Gastrocnemius medialis (tissue), 4 donors: ENCODE data around the gene SAP25. TPM values are rescaled to one million over a fixed set of nuclear protein-coding genes. Genes with fewer than 3 reads are reported as not detected.
"Not testable (repeated sequence)": the region's sequence is repeated elsewhere in the genome, so short reads cannot be mapped to it uniquely, and the experiment has no call there.

Experiments
- ATAC-seq, 2 donors: fragments of 150-250 bp; one replicate each; pipeline ENCODE4 v1.9.1; 2016
- DNase-seq, 2 donors: peaks; one replicate each; pipeline ENCODE4 v3.0.0-alpha.2; 2019
- H3K27ac ChIP-seq, 4 donors: fragments of 200-600 bp; sonication (generic); 1 replicate in 1 of 4; 2 replicates in 3 of 4; pipeline ENCODE4 v1.5.1; 2016 to 2018; ENCODE audit warnings: mild to moderate bottlenecking in 2 of 4, moderate library complexity in 1 of 4
- H3K27me3 ChIP-seq, 3 donors: fragments of 200-600 bp; sonication (generic) in 2 of 3; 1 replicate in 1 of 3; 2 replicates in 2 of 3; pipeline versions ENCODE4 v1.5.1 to v1.6.0; 2016 to 2019; ENCODE audit warnings: mild to moderate bottlenecking in 1 of 3, moderate library complexity in 1 of 3
- H3K36me3 ChIP-seq, 2 donors: fragments of 200-600 bp; sonication (generic) in 1 of 2; one replicate each; pipeline ENCODE4 v1.5.1; 2017 to 2018
- H3K4me1 ChIP-seq, 2 donors: fragments of 200-600 bp; sonication (generic) in 1 of 2; one replicate each; pipeline ENCODE4 v1.5.1; 2016 to 2017; ENCODE audit warnings: mild to moderate bottlenecking in 2 of 2
- H3K4me3 ChIP-seq, 4 donors: fragments of 200-600 bp; sonication (generic) in 3 of 4; 1 replicate in 1 of 4; 2 replicates in 3 of 4; pipeline ENCODE4 v1.5.1; 2016 to 2019; ENCODE audit warnings: mild to moderate bottlenecking in 2 of 4
- H3K9me3 ChIP-seq, 3 donors: fragments of 200-600 bp; sonication (generic) in 2 of 3; 1 replicate in 1 of 3; 2 replicates in 2 of 3; pipeline ENCODE4 v1.5.1; 2016 to 2019
- POLR2A ChIP-seq, 2 donors: fragments of 450-650 bp; IDR thresholded peaks; one replicate each; pipeline ENCODE4 v1.6.1; 2017; ENCODE audit warnings: antibody characterized with exemption in 2 of 2, mild to moderate bottlenecking in 2 of 2, moderate library complexity in 2 of 2
- in situ Hi-C, 4 donors: fragments of 200-750 bp; cut with MboI; loops; one replicate each; pipeline versions ENCODE4 v1.15.0 to v1.8.0; 2017; ENCODE audit warnings: low sequenced_read_pairs in 4 of 4
- intact Hi-C: fragments of 100-400 bp; cut with DNase I; formaldehyde crosslinking; loops from one replicate; pipeline ENCODE4 v1.15.1; 2023; ENCODE audit warnings: low total_unique reads
- total RNA-seq, 4 donors: library from RNA; depleted of rRNA; stranded (reverse); fragments of >200 nt; gene quantifications; one replicate each; pipeline versions ENCODE4 v1.1.0 to v1.2.3, GENCODE V29; 2016
- TF ChIP-seq, protein P1 (sequence below), 5 experiments: fragments of 450-650 bp in 3 of 5; fragments of 200-600 bp in 2 of 5; sonication (generic) in 2 of 5; IDR thresholded peaks in 4 of 5; conservative IDR thresholded peaks in 1 of 5; 1 replicate in 4 of 5; 2 replicates in 1 of 5; pipeline ENCODE4 v1.5.1; 2016 to 2019; ENCODE audit warnings: antibody characterized with exemption in 5 of 5, mild to moderate bottlenecking in 3 of 5, moderate library complexity in 3 of 5

Gene SAP25
- total RNA-seq, 4 donors from 2014 or later: 0.49 TPM; not detected in 3

DNA sequence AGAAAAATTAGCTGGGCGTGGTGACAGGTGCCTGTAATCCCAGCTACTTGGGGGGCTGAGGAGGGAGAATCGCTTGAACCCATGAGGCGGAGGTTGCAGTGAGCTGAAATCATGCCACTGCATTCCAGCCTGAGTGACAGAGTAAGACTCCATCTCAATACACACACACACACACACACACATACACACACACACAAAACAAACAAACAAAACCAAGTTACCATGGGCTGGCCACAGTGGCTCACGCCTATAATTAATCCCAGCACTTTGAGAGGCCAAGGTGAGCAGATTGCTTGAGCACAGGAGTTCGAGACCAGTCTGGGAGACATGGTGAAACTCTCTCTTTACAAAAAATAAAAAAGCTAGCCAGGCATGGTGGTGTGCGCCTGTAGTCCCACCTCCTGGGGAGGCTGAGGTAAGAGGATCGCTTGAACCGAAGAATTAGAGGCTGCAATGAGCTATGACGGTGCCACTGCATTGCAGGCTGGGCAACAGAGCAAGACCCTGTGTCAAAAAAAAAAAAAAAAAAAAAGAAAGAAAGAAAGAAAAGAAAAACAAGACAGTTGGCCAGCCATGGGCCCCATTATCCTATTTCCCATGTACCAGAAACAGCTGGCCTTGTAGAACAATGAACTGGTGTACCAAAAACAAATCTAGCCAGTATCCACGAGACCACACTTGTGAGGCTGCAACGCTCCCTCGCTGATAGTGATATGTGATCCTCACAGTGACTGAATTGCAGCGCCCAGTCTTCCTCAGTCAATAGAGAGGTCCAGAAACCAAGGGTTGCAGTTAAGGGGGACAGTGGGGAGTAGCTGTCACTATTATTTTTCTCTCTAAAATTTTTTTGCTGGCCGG lies 41.3 kb downstream of the SAP25 start:
- Histone ChIP-seq H3K27ac (no peak overlapping the region), H3K9me3 (no peaks in the 10 kb centered on the region), H3K36me3 (no peaks in the 10 kb centered on the region), H3K4me3 (no peak overlapping the region), H3K27me3 (peaks cover 0 to 8% (median 7%) of the 10 kb centered on the region in 3 donors), H3K4me1 (no peaks in the 10 kb centered on the region)
- DNase-seq (no peak), ATAC-seq (no peak)
- in situ Hi-C loops (no loop called here), intact Hi-C loops (no loop called here)
- TF ChIP-seq POLR2A (IDR thresholded peaks at IDR 0.05): no peak
- TF ChIP-seq, protein P1, sequence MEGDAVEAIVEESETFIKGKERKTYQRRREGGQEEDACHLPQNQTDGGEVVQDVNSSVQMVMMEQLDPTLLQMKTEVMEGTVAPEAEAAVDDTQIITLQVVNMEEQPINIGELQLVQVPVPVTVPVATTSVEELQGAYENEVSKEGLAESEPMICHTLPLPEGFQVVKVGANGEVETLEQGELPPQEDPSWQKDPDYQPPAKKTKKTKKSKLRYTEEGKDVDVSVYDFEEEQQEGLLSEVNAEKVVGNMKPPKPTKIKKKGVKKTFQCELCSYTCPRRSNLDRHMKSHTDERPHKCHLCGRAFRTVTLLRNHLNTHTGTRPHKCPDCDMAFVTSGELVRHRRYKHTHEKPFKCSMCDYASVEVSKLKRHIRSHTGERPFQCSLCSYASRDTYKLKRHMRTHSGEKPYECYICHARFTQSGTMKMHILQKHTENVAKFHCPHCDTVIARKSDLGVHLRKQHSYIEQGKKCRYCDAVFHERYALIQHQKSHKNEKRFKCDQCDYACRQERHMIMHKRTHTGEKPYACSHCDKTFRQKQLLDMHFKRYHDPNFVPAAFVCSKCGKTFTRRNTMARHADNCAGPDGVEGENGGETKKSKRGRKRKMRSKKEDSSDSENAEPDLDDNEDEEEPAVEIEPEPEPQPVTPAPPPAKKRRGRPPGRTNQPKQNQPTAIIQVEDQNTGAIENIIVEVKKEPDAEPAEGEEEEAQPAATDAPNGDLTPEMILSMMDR (IDR thresholded peaks at IDR 0.05 in 4 of 5, conservative IDR thresholded peaks at IDR 0.05 in 1 of 5): no peak

DNA sequence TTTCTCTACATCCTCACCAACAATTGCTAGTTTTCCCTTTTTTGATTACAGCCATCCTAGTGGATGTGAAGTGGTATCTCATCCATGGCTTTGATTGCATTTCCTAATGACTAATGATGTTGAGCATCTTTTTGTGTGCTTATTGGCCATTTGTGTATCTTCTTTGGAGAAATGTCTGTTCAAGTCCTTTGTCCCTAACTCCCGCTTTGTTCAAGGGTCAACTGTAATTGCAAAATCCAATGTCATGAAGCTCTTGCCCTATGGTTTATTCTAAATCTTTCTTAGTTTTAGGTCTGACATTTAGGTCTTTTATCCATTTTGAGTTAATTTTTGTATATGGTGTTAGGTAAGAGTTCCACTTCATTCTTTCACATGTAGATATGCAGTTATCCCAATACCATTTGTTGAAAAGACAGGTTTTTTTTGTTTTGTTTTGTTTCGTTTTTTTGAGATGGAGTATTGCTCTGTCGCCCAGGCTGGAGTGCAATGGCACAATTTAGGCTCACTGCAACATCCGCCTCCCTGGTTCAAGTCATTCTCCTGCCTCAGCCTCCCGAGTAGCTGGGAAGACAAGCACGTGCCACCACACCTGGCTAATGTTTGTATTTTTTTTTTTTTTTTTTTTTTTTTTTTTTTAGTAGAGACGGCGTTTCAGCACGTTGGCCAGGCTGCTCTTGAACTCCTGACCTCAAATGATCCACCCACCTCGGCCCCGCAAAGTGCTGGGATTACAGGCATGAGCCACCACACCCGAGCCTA lies 45.4 kb downstream of the SAP25 start:
- intact Hi-C loops, ATAC-seq, H3K4me1 ChIP-seq, H3K36me3 ChIP-seq, H3K27me3 ChIP-seq, H3K27ac ChIP-seq, H3K4me3 ChIP-seq, DNase-seq, in situ Hi-C loops, H3K9me3 ChIP-seq: not testable (repeated sequence)

DNA sequence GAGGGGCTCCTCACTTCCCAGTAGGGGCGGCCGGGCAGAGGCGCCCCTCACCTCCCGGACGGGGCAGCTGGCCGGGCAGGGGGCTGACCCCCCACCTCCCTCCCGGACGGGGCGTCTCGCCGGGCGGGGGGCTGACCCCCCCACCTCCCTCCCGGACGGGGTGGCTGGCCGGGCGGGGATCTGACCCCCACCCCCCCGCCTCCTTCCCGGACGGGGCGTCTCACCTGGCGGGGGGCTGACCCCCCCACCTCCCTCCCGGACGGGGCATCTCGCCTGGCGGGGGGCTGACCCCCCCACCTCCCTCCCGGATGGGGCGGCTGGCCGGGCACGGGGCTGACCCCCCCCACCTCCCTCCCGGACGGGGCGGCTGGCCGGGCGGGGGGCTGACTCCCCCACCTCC lies 50.5 kb downstream of the SAP25 start:
- intact Hi-C loops: not testable (repeated sequence)

More for the DNA sequence above, 50.5 kb downstream of the SAP25 start:
- H3K9me3 ChIP-seq, in situ Hi-C loops, H3K4me3 ChIP-seq, ATAC-seq, H3K36me3 ChIP-seq, DNase-seq, H3K27me3 ChIP-seq, H3K27ac ChIP-seq, H3K4me1 ChIP-seq: not testable (repeated sequence)

Other genes starting within 250 kb of the SAP25 start
- 10 to 100 TPM; 11.8 to 32.4 (median 20.8) TPM for gene PILRB, start 215.8 kb downstream of the SAP25 start, total RNA-seq
- 1 to 10 TPM in 3 of 4 donors, under 1 TPM in 1; 0.62 to 5.4 (median 2.0) TPM for gene PILRA, start 200.4 kb downstream of the SAP25 start, total RNA-seq
- gene ZCWPW1, start 145.2 kb downstream of the SAP25 start, total RNA-seq: 1 to 10 TPM; 1.6 to 8.5 (median 2.7) TPM
- 10 to 100 TPM; 23.5 to 39.9 (median 28.6) TPM for gene MEPCE, start 144.1 kb downstream of the SAP25 start, total RNA-seq
- gene PPP1R35, start 137.4 kb downstream of the SAP25 start, total RNA-seq: 10 to 100 TPM in 3 of 4 donors, 1 to 10 TPM in 1; 5.1 to 16.0 (median 13.0) TPM
- under 1 TPM in 1 of 4 donors, not detected in 3; 0.29 TPM for gene SPACDR, start 109.6 kb downstream of the SAP25 start, total RNA-seq
- gene TSC22D4, start 94.7 kb downstream of the SAP25 start, total RNA-seq: 10 to 100 TPM; 14.3 to 25.5 (median 21.2) TPM
- gene NYAP1, start 90.0 kb downstream of the SAP25 start, total RNA-seq: under 1 TPM in 1 of 4 donors, not detected in 3; 0.29 TPM
- gene AGFG2, start 34.7 kb downstream of the SAP25 start, total RNA-seq: 10 to 100 TPM; 10.7 to 16.4 (median 13.5) TPM
- gene LRCH4, start 12.2 kb upstream of the SAP25 start, total RNA-seq: 100 to 1,000 TPM in 1 of 4 donors, 10 to 100 TPM in 3; 71.1 to 105 (median 89.0) TPM
- not detected for gene FBXO24, start 12.4 kb upstream of the SAP25 start, total RNA-seq
- 10 to 100 TPM in 1 of 4 donors, 1 to 10 TPM in 3; 1.6 to 17.3 (median 5.7) TPM for gene PCOLCE, start 28.5 kb upstream of the SAP25 start, total RNA-seq
- gene MOSPD3, start 38.6 kb upstream of the SAP25 start, total RNA-seq: 1 to 10 TPM; 3.5 to 9.1 (median 4.6) TPM
- 1 to 10 TPM in 2 of 4 donors, not detected in 2; 1.0 to 1.3 TPM for gene TFR2, start 67.7 kb upstream of the SAP25 start, total RNA-seq
- not detected for gene ACTL6B, start 82.5 kb upstream of the SAP25 start, total RNA-seq
- 100 to 1,000 TPM; 108 to 163 (median 129) TPM for gene GNB2, start 99.8 kb upstream of the SAP25 start, total RNA-seq
- gene GIGYF1, start 120.3 kb upstream of the SAP25 start, total RNA-seq: 10 to 100 TPM; 16.4 to 21.1 (median 16.6) TPM
- gene POP7, start 132.2 kb upstream of the SAP25 start, total RNA-seq: 10 to 100 TPM; 39.8 to 76.3 (median 63.0) TPM
- gene EPO, start 146.6 kb upstream of the SAP25 start, total RNA-seq: not detected
- not detected for gene ZAN, start 159.7 kb upstream of the SAP25 start, total RNA-seq